Stomach (tissue), 4 donors: ENCODE results near the gene SCTR.

Source experiments
- POLR2A ChIP-seq, 4 donors: fragments of 450-650 bp; IDR thresholded peaks; one replicate each; pipeline ENCODE4 v1.6.1; 2016; ENCODE audit warnings: antibody characterized with exemption in 4 of 4, control low read depth in 2 of 4, mild to moderate bottlenecking in 1 of 4, moderate library complexity in 1 of 4
- POLR2AphosphoS5 ChIP-seq, 3 donors: sonication (generic); formaldehyde crosslinking; IDR thresholded peaks; one replicate each; pipeline ENCODE4 v1.6.1; 2016; ENCODE audit warnings: antibody characterized with exemption in 3 of 3
- TF ChIP-seq, protein P1 (sequence below), 7 experiments: fragments of 450-650 bp in 4 of 7; fragments of 200-600 bp in 3 of 7; sonication (generic) in 3 of 7; IDR thresholded peaks; one replicate each; pipeline ENCODE4 v1.5.1; 2016 to 2019; ENCODE audit warnings: antibody characterized with exemption in 7 of 7, control low read depth in 2 of 7, mild to moderate bottlenecking in 1 of 7

- no peak for TF ChIP-seq POLR2A (IDR thresholded peaks at IDR 0.05)
- TF ChIP-seq, protein P1, sequence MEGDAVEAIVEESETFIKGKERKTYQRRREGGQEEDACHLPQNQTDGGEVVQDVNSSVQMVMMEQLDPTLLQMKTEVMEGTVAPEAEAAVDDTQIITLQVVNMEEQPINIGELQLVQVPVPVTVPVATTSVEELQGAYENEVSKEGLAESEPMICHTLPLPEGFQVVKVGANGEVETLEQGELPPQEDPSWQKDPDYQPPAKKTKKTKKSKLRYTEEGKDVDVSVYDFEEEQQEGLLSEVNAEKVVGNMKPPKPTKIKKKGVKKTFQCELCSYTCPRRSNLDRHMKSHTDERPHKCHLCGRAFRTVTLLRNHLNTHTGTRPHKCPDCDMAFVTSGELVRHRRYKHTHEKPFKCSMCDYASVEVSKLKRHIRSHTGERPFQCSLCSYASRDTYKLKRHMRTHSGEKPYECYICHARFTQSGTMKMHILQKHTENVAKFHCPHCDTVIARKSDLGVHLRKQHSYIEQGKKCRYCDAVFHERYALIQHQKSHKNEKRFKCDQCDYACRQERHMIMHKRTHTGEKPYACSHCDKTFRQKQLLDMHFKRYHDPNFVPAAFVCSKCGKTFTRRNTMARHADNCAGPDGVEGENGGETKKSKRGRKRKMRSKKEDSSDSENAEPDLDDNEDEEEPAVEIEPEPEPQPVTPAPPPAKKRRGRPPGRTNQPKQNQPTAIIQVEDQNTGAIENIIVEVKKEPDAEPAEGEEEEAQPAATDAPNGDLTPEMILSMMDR (IDR thresholded peaks at IDR 0.05) = no peak
- no peak for TF ChIP-seq POLR2AphosphoS5 (IDR thresholded peaks at IDR 0.05)
These were observed 130.1 kb downstream of the SCTR start for GRCh38 chr2:119393971-119394748.
